Measurements from ENCODE around the gene CYP2U1.

- TF ChIP-seq EZH2 (IDR thresholded peaks at IDR 0.05; ENCODE audit: low read length, unreplicated experiment) = no peak
- TF ChIP-seq CTCF (conservative IDR thresholded peaks at IDR 0.05; ENCODE audit: low read depth, low read length) = no peak
Observed at GRCh38 chr4:107900067-107900466, 31.3 kb upstream of the CYP2U1 start.
